ENCODE measurements around the gene RNF10. TPM values are rescaled to one million over a fixed set of nuclear protein-coding genes. Genes with fewer than 3 reads are reported as not detected.

RNF10 gene
- total RNA-seq, 2 donors from 2014 or later = 98.0 to 165 TPM

DNA sequence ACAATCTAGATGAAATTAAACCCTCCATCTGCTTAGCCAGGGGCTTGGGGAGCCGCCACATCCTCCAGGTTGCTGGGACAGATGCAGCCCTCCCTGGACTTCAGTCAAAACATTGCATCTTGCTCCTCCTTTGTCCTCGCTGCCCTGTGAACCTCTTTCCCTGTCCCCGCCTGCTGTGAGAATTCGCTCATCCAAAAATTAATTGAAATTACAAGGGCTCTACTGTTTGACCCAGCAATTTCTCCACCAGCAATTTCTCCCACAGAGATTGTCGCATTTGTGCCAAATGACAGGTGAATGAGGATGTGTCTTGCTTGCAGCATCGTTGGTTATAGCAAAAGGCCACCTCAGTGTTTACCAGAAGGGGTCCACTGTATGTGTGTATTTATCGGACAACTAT lies 52.0 kb downstream of the RNF10 start:
- Histone ChIP-seq H3K4me3 (no peak overlapping the region), H3K9me3 (no peaks in the 10 kb centered on the region), H3K27me3 (replicated peaks; ENCODE audit: insufficient read depth) (no peaks in the 10 kb centered on the region), H3K4me1 (ENCODE audit: control insufficient read depth in 1 of 2, low read depth in 2 of 2) (peaks cover 8 to 21% of the 10 kb centered on the region in 2 donors), H3K36me3 (no peaks in the 10 kb centered on the region), H3K27ac (no peak overlapping the region)
- no peak for ATAC-seq (ENCODE audit: insufficient number of reproducible peaks, low FRiP score, low read depth)
- TF ChIP-seq, protein P1, sequence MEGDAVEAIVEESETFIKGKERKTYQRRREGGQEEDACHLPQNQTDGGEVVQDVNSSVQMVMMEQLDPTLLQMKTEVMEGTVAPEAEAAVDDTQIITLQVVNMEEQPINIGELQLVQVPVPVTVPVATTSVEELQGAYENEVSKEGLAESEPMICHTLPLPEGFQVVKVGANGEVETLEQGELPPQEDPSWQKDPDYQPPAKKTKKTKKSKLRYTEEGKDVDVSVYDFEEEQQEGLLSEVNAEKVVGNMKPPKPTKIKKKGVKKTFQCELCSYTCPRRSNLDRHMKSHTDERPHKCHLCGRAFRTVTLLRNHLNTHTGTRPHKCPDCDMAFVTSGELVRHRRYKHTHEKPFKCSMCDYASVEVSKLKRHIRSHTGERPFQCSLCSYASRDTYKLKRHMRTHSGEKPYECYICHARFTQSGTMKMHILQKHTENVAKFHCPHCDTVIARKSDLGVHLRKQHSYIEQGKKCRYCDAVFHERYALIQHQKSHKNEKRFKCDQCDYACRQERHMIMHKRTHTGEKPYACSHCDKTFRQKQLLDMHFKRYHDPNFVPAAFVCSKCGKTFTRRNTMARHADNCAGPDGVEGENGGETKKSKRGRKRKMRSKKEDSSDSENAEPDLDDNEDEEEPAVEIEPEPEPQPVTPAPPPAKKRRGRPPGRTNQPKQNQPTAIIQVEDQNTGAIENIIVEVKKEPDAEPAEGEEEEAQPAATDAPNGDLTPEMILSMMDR (IDR thresholded peaks at IDR 0.05) = no peak
- DNase-seq (ENCODE audit: low spot score) = no peak

DNA sequence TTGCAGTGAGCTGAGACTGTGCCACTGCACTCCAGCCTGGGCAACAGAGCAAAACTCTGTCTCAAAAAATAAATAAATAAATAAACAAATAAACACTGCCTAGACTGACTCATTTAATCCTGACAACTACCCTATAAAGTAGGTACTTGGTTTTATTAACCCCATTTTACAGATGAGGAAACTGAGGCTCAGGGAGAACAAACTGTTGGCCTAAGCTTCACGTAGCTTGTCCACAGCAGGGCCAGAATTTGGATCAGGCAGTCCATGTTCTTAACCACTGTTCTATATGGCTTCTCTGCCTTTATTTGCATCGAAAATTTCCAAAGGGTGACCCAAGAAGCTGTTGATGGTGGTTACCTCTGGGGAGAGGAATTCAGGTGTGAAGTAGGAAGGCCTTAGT lies 52.7 kb downstream of the RNF10 start:
- Histone ChIP-seq H3K36me3 (no peaks in the 10 kb centered on the region), H3K9me3 (no peaks in the 10 kb centered on the region), H3K4me3 (no peak overlapping the region), H3K27ac (no peak overlapping the region), H3K4me1 (ENCODE audit: control insufficient read depth in 1 of 2, low read depth in 2 of 2) (peaks cover 8 to 17% of the 10 kb centered on the region in 2 donors), H3K27me3 (replicated peaks; ENCODE audit: insufficient read depth) (no peaks in the 10 kb centered on the region)
- ATAC-seq (ENCODE audit: insufficient number of reproducible peaks, low FRiP score, low read depth) (no peak), DNase-seq (ENCODE audit: low spot score) (no peak)
- TF ChIP-seq, protein P1 (IDR thresholded peaks at IDR 0.05) = no peak

DNA sequence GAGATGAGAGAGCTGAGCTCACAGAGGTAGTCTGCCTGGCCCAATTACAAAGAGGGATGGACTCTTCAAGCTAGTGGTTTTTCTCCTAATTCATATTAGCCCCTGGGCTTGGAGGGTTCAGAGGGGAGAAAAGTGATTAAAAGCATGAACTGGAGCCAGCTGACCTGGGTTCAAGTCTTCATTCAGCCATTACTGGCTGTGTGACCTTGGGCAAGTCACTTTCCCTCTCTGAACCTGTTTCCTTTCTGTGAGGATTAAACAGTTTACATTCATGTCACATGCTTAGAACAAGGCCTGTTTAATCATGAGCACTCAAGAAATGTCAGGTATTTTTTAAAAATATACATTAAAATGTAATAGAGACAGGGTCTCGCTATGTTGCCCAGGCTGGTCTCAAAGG lies 54.2 kb downstream of the RNF10 start:
- TF ChIP-seq, protein P1 (IDR thresholded peaks at IDR 0.05) = no peak
- H3K36me3 ChIP-seq = no peaks in the 10 kb centered on the region
- no peak overlapping the region for H3K27ac ChIP-seq

DNA sequence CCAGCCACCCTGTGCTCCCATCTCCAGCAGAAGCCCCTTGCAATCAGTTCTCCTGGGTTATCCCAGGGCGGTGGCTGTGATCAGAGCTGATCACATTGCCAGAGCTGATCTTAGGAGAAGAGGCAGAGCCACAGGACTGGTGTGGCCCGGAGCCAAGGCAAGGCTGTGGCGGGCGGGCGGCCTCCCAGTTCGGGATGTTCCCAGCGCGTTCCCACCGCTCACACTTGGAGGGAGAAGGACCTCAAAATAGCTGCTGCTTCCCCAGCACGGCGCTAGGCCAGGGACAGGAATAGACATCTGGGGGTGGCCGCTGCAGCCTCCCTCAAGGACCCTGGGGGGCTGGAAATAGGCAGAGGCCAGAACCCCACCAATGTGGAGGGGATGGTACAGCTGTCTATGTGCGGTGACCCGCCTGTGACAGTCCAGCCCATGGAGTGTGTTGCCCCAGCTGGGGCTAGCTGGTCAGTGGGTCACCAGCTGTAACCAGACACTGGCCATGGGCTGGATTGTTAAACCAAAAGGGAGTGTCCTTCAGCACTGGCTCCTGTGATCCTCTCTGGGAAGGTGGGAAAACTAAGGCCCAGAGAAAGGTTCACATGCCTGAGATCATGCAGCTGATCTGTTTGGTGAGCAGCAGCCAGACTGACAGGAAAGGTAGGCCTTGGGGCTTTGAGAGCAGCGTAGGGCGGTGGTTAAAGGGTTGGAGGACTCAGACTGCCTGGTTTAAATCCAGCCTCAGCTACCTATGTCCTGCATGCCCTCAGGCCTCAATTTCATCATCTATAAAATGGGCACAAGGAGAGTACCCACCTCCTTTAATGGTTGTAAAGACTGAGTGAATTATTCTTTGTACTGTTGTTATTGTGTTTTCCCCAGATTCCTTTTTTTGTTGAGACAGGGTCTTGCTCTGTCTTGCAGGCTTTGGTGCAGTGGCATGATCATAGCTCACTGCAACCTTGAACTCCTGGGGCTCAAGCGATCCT lies 55.1 kb downstream of the RNF10 start:
- H3K9me3 ChIP-seq = no peaks in the 10 kb centered on the region
- no peak overlapping the region for H3K4me3 ChIP-seq
- no peaks in the 10 kb centered on the region for H3K27me3 ChIP-seq (replicated peaks; ENCODE audit: insufficient read depth)
- TF ChIP-seq, protein P1 (IDR thresholded peaks at IDR 0.05) = no peak
- peaks cover 1 to 7% of the 10 kb centered on the region in 2 donors for H3K4me1 ChIP-seq (ENCODE audit: control insufficient read depth in 1 of 2, low read depth in 2 of 2)
- ATAC-seq (ENCODE audit: insufficient number of reproducible peaks, low FRiP score, low read depth) = no peak
- DNase-seq (ENCODE audit: low spot score) = no peak
- H3K27ac ChIP-seq = no peak overlapping the region
- no peaks in the 10 kb centered on the region for H3K36me3 ChIP-seq

More for the DNA sequence above, 54.2 kb downstream of the RNF10 start:
- ATAC-seq (ENCODE audit: insufficient number of reproducible peaks, low FRiP score, low read depth) = no peak
- H3K4me3 ChIP-seq = no peak overlapping the region
- DNase-seq (ENCODE audit: low spot score) = no peak
- H3K4me1 ChIP-seq (ENCODE audit: control insufficient read depth in 1 of 2, low read depth in 2 of 2) = peaks cover 8 to 14% of the 10 kb centered on the region in 2 donors
- no peaks in the 10 kb centered on the region for H3K27me3 ChIP-seq (replicated peaks; ENCODE audit: insufficient read depth)
- no peaks in the 10 kb centered on the region for H3K9me3 ChIP-seq

DNA sequence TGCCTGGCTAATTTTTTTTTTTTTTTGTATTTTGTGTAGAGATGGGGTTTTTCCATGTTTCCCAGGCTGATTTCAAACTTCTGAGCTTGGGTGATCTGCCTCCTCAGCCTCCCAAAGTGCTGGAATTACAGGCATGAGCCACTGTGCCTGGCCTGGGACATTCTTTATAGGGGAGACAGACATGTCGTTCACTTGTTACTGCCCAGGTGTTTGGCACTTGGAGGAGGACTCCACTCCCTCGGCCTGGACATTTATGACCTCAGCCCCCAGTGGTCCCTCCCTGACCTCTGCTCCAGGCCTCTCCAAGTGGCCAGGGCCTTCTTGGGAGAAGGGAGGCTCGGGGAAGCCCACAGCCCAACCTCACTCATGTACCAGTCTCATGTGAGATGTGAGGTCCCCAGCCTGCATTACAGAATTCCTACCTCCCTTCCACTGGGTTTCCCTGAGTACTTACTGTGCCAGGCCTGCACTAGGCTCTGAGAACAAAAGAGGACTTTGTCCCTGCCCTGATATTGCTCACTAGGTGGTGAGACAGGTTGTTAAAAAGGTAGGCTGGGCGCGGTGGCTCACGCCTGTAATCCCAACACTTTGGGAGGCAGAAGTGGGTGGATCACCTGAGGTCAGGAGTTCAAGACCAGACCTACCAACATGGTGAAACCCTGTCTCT lies 56.7 kb downstream of the RNF10 start:
- ATAC-seq (ENCODE audit: insufficient number of reproducible peaks, low FRiP score, low read depth) = no peak
- TF ChIP-seq, protein P1 (IDR thresholded peaks at IDR 0.05) = no peak

More for the DNA sequence above, 56.7 kb downstream of the RNF10 start:
- Histone ChIP-seq H3K36me3 (no peaks in the 10 kb centered on the region), H3K27me3 (replicated peaks; ENCODE audit: insufficient read depth) (no peaks in the 10 kb centered on the region), H3K4me1 (ENCODE audit: control insufficient read depth in 1 of 2, low read depth in 2 of 2) (no peaks in the 10 kb centered on the region), H3K27ac (no peak overlapping the region), H3K9me3 (no peaks in the 10 kb centered on the region), H3K4me3 (no peak overlapping the region)
- DNase-seq (ENCODE audit: low spot score) = no peak

All from thoracic aorta (tissue), 2 donors.